Adipocyte (in vitro differentiated cells): ENCODE results near the gene LAP3.

ENCODE experiments used
- DNase-seq: peaks from one replicate; pipeline ENCODE4 v3.0.0-alpha.2; 2015; ENCODE audit warnings: low read depth
- H3K27me3 ChIP-seq: replicated peaks from 2 replicates; pipeline ENCODE4 v1.7.0; 2013; ENCODE audit warnings: mild to moderate bottlenecking, low read length, moderate library complexity; ENCODE audit not compliant: control insufficient read depth, insufficient read depth
- H3K36me3 ChIP-seq: 2 replicates; pipeline ENCODE4 v1.7.0; 2013; ENCODE audit warnings: low read length, mild to moderate bottlenecking, moderate library complexity; ENCODE audit not compliant: control insufficient read depth, insufficient read depth, severe bottlenecking
- H3K4me1 ChIP-seq: 2 replicates; pipeline ENCODE4 v1.7.0; 2013; ENCODE audit warnings: mild to moderate bottlenecking, low read length, moderate library complexity; ENCODE audit not compliant: control insufficient read depth, insufficient read depth
- H3K4me3 ChIP-seq: 2 replicates; pipeline ENCODE4 v1.7.0; 2013; ENCODE audit warnings: mild to moderate bottlenecking, low read length, moderate library complexity
- H3K9ac ChIP-seq: 2 replicates; pipeline ENCODE4 v1.7.0; 2013; ENCODE audit warnings: mild to moderate bottlenecking, low read length, moderate library complexity
- H3K9me3 ChIP-seq: 2 replicates; pipeline ENCODE4 v1.7.0; 2013; ENCODE audit warnings: mild to moderate bottlenecking, low read length, moderate library complexity; ENCODE audit not compliant: control insufficient read depth

The LAP3 gene

DNA sequence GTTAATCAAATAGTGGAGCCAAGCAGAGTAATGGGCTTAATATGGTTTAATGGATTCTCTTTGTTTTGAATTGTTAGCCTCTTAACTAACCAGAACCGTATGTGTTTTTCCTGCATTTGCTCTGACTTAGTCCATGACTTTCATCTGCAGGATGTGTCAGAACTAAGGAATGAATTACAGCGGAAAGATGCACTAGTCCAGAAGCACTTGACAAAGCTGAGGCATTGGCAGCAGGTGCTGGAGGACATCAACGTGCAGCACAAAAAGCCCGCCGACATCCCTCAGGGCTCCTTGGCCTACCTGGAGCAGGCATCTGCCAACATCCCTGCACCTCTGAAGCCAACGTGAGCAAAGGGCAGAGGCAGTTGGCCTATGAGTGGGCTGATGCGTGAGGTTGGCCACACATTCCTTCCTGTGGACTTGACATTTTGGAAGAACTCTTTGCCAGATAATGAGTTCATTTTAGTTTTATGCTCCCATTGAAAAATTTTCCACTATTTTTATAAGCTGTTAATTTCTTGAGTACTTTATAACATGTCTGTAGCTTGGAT, 46.5 kb downstream of the LAP3 start:
- Histone ChIP-seq H3K27me3 (no peaks in the 10 kb centered on the region), H3K9me3 (no peaks in the 10 kb centered on the region), H3K9ac (no peak overlapping the region), H3K4me1 (peaks cover 19% of the 10 kb centered on the region), H3K4me3 (no peak overlapping the region), H3K36me3 (peaks cover 89% of the 10 kb centered on the region)
- no peak for DNase-seq

DNA sequence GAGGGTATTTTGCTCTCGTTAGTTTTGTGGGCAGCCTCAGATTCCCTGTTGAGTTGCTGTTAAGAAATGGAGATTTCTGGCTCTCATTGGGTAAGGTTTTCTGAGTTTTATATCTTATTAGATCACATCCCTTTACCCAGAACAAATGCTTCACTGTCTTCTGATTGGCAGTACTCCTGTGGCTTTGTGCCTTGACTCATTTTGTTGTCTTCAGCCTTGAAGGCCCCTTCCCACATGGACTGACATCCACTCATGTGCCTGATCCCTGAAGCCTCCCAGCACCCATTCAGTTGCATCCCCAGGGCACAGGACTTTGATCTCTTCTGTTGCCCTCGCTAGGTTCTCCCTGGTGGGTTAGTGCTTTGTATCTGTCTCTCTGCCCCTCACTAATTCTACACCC, 47.8 kb downstream of the LAP3 start:
- Histone ChIP-seq H3K27me3 (no peaks in the 10 kb centered on the region), H3K4me3 (no peak overlapping the region), H3K9ac (no peak overlapping the region), H3K36me3 (peaks cover 99% of the 10 kb centered on the region), H3K4me1 (peaks cover 7% of the 10 kb centered on the region), H3K9me3 (no peaks in the 10 kb centered on the region)
- DNase-seq, result no peak

DNA sequence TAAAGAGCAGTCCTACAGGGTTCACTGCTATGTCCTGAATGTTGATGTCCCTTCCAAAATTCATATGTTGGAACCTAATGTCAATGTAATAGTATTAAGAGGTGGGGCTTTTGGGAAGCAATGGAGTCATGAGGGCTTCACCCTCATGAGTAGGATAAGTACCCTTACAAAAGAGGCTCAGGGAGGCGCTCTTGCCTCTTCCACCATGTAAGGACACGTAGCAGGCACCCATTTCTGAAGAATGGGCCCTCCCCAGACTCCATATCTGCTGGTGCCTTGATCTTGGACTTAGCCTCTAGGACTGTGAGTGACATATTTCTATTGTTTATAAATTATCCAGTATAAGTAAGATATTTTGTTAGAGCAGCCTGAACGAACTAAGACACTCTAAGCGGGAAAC, 53.2 kb downstream of the LAP3 start:
- Histone ChIP-seq H3K9me3 (no peaks in the 10 kb centered on the region), H3K9ac (no peak overlapping the region), H3K4me3 (no peak overlapping the region), H3K4me1 (no peaks in the 10 kb centered on the region), H3K36me3 (peaks cover 98% of the 10 kb centered on the region), H3K27me3 (no peaks in the 10 kb centered on the region)
- DNase-seq, result no peak

DNA sequence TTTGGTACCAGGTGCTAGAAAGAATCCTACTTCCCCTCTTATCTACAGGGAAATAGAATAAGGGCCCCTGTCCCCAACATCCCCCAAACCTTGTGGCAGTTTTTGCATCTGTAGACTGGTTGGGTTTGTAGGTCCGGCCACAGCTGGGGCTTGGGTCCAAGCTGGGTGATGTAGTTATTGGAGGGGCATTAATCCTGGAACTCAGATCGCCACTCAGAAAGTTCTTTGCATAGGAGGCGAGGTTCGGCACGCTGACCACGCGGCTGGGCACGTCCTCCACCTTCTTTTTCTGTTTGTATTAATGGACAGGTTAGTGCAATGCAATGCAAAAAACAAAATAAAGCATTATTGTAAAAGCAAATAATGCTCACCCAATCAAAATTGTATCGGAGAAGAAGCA, 56.6 kb downstream of the LAP3 start:
- no peak overlapping the region for H3K4me3 ChIP-seq
- DNase-seq, result no peak
- H3K9ac ChIP-seq, result no peak overlapping the region
- H3K27me3 ChIP-seq, result no peaks in the 10 kb centered on the region
- no peaks in the 10 kb centered on the region for H3K9me3 ChIP-seq
- no peaks in the 10 kb centered on the region for H3K4me1 ChIP-seq
- peaks cover 69% of the 10 kb centered on the region for H3K36me3 ChIP-seq

DNA sequence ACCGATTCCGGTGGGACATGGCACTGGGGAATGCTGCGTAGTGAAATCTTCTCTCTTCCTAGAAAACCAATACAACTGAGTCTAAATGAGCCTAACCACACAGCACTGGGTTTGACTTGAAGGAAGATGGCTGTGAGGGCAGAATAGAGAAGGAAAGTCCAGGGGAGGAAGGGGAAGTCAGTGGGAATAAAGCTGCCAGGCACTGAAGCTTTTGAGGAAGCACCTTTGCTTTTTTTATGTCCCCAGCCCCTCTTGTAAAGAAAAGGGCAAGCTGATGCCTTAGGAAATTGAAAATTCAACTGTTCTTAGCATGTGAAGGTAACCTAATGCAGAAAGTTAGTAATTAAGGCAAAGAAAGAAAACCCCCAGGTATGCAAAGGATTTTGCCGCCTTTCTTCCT, 58.1 kb downstream of the LAP3 start:
- peaks cover 55% of the 10 kb centered on the region for H3K36me3 ChIP-seq
- no peak for DNase-seq

DNA sequence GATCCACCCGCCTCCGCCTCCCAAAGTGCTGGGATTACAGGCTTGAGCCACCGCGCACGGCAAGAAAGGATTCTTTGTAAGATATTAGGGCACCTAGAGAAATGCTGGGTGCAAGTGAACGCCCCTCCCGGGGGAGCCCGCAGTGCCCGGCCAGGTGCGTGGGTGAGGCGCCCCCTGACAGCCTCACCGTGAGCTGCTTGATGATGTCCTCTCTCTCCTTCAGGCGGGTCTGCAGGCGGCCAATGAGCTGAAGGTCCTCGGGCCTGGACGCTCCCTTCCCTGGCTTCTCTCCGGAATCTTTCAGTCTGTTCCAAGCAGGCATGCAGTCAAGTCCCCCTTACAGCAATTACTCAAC, 59.3 kb downstream of the LAP3 start:
- Histone ChIP-seq H3K4me1 (no peaks in the 10 kb centered on the region), H3K9me3 (no peaks in the 10 kb centered on the region), H3K4me3 (no peak overlapping the region), H3K9ac (no peak overlapping the region), H3K27me3 (no peaks in the 10 kb centered on the region), H3K36me3 (peaks cover 44% of the 10 kb centered on the region)
- DNase-seq, result no peak

More for the DNA sequence above, 58.1 kb downstream of the LAP3 start:
- Histone ChIP-seq H3K9ac (no peak overlapping the region), H3K27me3 (no peaks in the 10 kb centered on the region), H3K9me3 (no peaks in the 10 kb centered on the region), H3K4me3 (no peak overlapping the region), H3K4me1 (no peaks in the 10 kb centered on the region)

DNA sequence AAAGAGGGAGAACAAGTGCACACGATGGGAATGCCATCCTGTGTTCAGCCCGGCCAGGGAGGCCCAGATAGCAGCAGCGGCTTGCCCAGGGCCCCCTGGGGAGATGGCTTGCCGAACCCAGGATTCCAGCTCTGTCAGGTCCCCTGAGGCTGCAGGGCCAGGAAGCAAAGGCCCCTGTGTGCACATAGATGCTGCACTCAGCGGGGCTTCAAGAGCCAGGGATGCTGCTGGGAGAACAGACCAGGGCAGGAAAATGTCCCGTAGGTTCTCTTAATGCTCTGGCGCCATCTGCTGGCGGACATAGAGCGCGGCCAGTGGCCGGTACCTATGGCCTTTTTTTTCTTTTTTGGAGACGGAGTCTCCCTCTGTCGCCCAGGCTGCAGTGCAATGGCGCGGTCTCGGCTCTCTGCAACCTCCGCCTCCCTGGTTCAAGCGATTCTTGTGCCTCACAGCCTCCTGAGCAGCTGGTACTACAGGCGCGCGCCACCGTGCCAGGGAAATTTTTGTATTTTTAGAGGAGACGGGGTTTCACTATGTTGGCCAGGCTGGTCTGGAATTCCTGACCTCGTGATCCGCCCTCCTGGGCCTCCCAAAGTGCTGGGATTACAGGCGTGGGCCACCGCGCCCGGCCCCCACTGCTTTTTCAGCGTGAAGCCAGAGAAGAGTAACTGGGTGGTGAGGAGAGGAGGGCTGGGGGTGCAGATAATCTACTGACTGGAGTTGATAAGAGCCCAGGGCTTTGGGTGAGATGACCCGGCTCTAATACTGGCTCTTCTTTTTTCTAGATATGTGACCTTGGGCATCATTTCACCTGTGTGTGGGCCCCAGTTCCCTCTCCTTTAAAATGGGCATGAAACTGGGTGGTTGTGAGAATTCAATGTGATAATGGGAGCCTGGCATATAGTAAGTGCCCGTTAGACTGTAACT, 60.0 kb downstream of the LAP3 start:
- no peak overlapping the region for H3K9ac ChIP-seq
- no peaks in the 10 kb centered on the region for H3K9me3 ChIP-seq
- peaks cover 38% of the 10 kb centered on the region for H3K36me3 ChIP-seq

DNA sequence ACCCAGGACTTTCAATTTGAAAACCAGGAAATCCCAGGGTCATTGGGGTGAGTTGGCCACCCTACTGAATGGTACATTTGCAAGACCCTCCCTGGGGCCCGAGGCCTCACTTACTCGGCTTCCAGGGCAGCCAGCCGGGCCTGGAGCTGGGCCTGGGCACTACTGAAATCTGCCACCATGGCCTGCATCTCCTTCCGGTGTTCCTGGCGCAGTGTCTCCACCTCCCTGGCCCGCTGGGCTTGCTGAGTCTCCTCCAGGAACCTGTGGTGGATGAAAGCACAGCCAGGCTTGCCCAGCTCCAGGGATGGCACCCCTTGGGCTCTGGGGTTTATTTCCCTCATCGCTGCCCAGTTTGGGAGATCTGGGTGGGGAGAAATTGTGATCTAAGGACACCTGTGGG, 62.1 kb downstream of the LAP3 start:
- no peaks in the 10 kb centered on the region for H3K27me3 ChIP-seq
- H3K4me1 ChIP-seq, result no peaks in the 10 kb centered on the region
- H3K36me3 ChIP-seq, result peaks cover 16% of the 10 kb centered on the region

More for the DNA sequence above, 60.0 kb downstream of the LAP3 start:
- no peak overlapping the region for H3K4me3 ChIP-seq
- H3K4me1 ChIP-seq, result no peaks in the 10 kb centered on the region
- DNase-seq, result peak; percentile 90
- no peaks in the 10 kb centered on the region for H3K27me3 ChIP-seq

DNA sequence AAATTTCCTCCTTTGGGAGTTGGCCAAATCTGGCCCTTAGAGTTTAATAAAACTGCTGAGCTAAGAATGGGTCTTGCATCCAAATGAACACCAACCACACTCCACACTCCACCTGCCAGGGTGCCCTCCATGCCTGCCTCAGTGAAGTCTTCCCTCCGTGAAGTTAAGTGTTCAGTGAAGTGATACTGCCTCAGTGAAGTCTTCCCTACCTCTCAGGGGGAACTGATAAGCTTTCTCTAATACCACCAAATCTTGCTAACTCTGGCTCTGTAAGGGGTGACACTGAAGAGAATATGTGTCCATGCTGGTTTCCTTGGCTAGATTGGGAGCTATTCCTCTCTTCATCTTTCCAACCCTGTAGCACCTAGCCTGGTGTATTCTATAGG, 65.4 kb downstream of the LAP3 start:
- no peaks in the 10 kb centered on the region for H3K36me3 ChIP-seq
- H3K4me1 ChIP-seq, result no peaks in the 10 kb centered on the region
- DNase-seq, result no peak
- no peak overlapping the region for H3K4me3 ChIP-seq
- no peaks in the 10 kb centered on the region for H3K9me3 ChIP-seq
- H3K27me3 ChIP-seq, result no peaks in the 10 kb centered on the region
- H3K9ac ChIP-seq, result no peak overlapping the region

More for the DNA sequence above, 62.1 kb downstream of the LAP3 start:
- H3K9ac ChIP-seq, result no peak overlapping the region
- no peaks in the 10 kb centered on the region for H3K9me3 ChIP-seq
- no peak overlapping the region for H3K4me3 ChIP-seq
- no peak for DNase-seq

DNA sequence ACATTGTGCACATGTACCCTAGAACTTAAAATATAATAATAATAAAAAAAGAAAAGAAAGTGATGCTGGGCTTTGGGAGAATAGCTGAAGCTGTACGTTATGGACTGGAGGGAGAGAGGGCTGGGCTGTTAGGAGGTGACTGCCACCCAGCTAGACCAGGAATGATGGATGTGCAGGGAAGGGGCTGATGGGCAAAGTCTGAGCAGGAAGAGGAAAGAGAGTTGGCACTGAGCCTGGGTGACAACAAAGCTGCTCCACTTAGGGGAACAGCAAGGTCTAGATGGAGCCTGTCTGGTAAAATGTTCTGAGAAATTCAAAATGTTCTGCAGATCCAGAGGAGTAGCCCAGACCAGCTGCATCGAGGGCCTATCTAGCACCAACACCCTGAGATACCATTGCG, 69.7 kb downstream of the LAP3 start:
- no peak for DNase-seq
- no peaks in the 10 kb centered on the region for H3K9me3 ChIP-seq
- H3K4me1 ChIP-seq, result no peaks in the 10 kb centered on the region
- H3K36me3 ChIP-seq, result no peaks in the 10 kb centered on the region
- H3K9ac ChIP-seq, result no peak overlapping the region
- H3K27me3 ChIP-seq, result no peaks in the 10 kb centered on the region
- no peak overlapping the region for H3K4me3 ChIP-seq

DNA sequence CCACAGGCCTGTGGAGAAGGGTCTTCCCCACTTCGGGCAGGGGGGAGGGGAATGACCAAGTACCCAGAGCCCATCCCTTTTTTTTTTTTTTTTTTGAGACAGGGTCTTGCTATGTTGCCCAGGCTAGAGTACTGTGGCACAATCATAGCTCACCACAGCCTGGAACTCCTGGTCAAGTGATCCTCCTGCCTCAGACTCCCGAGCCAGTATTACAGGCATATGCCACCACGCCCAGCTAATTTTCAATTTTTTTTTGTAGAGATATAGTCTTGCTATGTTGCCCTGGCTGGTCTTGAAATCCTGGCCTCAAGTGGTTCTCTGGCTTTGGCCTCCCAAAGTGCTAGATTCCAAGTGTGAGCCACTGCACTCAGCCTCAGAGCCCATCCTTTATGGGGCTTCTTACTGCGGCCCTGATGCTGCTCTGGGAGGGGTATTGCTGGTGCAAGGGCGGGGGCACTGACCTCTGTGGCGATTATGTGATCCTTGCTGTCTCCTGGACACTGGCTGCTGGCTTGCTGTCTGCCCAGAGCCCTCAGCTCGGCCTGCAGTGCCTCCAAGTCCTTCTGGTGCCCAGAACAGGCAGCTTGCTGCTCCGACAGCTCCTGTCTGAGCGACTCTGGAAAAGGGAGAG, 70.3 kb downstream of the LAP3 start:
- Histone ChIP-seq H3K9ac (no peak overlapping the region), H3K27me3 (no peaks in the 10 kb centered on the region), H3K4me3 (no peak overlapping the region), H3K36me3 (no peaks in the 10 kb centered on the region), H3K4me1 (no peaks in the 10 kb centered on the region), H3K9me3 (no peaks in the 10 kb centered on the region)
- no peak for DNase-seq
